SH-SY5Y (cell line): ENCODE results near the gene CEACAM18.

ENCODE experiments used
- GATA2 ChIP-seq: IDR thresholded peaks from 2 replicates; pipeline ENCODE4 v1.6.1; 2011; ENCODE audit warnings: mild to moderate bottlenecking, low read depth, low read length
- GATA3 ChIP-seq: IDR thresholded peaks from 2 replicates; pipeline ENCODE4 v1.6.1; 2011; ENCODE audit warnings: low read depth, mild to moderate bottlenecking, low read length, moderate library complexity

- TF ChIP-seq GATA2: no peak
- no peak for TF ChIP-seq GATA3
Observed at GRCh38 chr19:51431124-51431523, 47.2 kb upstream of the CEACAM18 start.
